ENCODE measurements around the gene TST.

GRCh38 chr22:37039466-37039865 is 20.2 kb upstream of the TST start:
- TF ChIP-seq CTCF (IDR thresholded peaks at IDR 0.05) (no peak), POLR2A (IDR thresholded peaks at IDR 0.05) (no peak)
